NCI-H2107 (cell line): ENCODE results near the gene CELA2A.
"Not testable (repeated sequence)": the region's sequence is repeated elsewhere in the genome, so short reads cannot be mapped to it uniquely, and the experiment has no call there.

ENCODE experiments used
- DNase-seq: peaks from one replicate; lab custom pipeline; 2025; lab: John Stamatoyannopoulos, UW

Gene CELA2A

DNA sequence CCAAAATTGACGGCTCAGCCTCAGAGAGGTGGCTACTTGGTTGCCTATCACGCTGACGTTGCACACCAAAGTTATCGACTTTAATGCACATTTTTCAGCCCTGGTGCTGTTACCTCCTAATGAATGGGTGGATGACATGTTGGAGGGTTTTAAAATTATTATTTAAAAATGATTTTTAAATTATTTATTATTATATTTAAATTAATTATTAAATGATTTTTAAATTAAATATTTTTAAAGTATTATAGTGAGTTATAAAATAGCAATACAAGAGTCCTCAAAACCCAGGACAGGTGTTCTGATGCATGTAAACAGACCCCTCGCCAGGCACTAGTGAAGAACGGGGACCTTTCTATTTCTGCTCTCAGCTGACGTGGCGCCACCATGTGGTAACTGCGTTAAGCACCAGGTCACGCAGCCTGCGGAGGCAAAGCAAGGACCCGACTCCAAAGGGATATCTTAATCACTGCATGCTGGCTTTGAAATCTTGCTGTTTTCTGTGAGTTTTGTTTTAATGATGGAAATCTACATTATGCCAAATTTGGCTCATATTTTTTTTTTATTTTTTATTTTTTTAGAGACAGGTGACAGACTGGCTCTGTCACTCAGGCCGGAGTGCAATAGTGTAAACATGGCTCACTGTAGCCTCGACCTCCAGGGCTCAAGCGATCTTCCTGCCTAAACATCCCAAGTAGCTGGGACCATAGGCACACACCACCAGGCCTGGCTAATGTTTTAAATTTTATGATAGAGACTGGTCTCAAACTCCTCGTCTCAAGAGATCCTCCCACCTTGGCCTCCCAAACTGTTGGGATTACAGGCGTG lies 44.9 kb downstream of the CELA2A start:
- DNase-seq: peak; percentile 71

DNA sequence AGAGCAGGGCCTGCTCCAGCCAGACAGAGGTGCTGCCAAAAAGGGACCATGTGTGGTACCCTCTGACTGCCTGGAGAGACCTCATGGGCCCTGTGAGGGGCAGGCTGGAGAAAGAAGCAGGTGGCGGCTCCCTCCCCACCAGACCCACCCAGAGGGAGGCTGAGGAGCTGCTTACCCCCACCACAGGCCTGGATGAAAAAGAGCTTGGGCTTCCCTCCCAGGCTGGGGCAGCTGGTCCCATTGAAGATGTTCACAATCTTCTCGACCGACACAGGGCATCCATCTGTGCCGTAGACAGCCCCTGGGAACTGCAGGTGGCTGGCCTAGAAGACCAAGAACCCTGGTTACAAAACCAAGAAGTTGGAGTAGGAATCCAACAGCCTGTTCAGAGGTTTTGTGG lies 47.9 kb downstream of the CELA2A start:
- DNase-seq: no peak

DNA sequence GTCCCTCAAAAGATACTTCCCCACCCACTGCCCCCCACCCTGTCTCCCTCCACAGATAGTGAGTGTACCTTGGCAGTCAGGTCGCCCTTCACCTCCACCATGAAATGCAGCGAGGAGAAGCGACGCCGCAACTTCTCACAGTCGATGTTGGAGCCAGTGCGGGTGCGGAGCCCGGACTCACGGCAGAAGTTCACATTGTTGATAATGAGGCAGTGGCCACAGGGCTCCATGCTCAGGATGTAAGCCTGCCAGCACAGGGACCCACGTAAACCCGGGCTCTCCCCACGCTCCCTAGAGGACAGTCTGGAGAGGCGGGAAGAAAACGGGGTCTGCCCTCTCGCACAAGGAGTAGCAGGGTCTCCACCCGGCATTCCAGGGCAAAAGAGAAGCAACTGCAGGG lies 50.3 kb downstream of the CELA2A start:
- DNase-seq: no peak

DNA sequence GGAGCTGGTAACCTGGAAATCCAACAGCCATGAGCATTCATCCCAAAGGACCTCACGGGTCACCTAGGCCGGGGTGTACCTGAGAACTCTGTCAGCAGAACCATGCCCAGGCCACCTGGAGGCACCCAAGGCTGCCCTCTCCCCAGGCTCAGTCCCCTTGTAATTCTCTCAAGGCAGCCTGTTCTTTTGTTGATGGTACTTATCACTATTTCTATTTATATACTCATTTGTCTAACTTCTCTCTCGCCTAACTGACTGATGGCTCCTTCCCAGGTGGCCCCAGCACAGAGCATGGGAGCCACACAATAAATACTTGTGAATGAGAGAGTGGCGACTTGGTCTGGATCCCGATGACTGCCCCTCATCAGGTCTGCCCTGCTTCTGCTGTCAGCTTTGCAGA lies 50.7 kb downstream of the CELA2A start:
- no peak for DNase-seq

DNA sequence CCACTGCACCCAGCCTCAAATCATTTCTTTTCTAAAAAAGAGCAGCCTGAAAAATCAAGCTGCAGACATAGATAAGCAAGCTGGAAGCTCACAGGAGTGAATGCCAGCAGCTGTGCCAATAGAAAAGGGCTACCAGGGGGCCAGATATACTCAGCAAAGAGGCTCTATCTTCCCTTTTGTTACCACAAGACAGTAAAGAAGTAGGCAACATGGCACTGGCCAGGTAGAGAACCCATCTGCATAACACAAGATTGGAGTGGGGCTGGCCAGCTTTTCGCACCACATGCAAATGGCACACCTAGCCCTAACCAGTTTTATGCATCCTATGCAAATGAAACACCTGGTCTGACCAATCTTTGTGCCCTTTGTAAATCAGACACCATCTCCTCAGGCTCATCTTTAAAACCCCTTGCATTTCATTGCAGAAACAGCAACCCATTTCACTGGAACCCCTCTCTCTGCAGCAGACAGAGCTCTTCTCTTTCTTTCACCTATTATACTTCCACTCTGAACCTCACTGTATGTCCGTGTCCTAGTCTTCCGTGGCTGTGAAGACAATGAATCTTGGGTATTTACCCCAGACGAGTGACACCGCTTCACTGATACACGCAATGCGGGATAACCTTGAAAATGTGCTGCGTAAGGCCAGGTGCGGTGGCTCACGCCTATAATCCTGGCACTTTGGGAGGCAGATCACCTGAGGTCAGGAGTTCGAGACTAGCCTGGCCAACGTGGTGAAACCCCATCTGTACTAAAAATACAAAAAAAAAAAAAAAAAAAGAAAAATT lies 52.4 kb downstream of the CELA2A start:
- DNase-seq: no peak

DNA sequence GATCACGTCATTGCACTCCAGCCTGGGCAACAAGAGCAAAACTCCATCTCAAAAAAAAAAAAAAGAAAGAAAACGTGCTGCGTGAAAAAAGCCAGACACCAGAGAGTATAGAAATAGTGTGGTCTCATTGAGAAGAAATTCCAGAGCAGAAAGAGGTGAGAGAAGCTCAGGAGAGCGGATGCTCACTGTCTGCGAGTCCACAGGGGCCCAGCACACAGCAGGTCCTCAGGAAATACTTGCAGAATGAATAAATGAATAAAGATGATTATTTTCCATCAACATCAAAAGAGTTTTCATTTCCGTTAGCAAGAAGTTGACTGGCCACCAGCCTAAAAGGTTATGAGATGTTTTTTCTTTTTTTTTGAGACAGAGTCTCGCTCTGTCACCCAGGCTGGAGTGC lies 53.1 kb downstream of the CELA2A start:
- DNase-seq: no peak

DNA sequence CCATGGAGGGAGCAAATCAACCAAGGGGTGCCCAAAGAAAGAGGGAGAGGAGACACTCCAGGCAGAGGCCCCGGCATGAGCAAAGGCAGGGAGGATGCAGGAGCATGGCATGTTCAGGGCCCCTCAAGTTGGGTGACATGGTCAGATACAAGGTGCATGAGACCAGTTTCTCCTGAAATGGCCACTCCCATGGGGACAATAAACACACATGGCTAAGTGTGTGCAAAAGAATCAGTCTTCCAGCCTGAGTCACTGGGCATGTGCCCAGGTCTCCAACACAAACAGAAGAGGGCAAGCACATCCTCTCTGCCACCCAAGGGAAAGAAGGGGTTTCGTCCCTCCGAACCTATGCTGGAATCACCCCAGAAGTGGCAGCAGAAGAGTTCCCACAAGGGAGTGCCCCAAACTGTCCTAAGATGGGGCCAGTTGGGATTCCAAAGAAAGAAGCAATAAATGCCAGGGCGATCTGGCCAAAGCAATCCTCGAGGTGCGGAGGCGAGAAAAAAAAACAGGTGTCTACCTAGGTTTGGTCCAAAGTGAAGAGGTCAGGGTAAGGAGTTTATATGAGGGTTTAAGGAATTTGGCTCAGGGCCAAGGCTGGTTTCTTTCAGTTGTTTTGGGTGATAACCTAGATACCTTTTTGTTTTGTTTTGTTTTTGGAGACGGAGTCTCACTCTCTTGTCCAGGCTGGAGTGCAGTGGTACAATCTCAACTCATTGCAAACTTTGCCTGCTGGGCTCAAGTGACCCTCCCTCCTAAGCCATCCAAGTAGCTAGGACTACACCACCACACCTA lies 54.3 kb downstream of the CELA2A start:
- no peak for DNase-seq

DNA sequence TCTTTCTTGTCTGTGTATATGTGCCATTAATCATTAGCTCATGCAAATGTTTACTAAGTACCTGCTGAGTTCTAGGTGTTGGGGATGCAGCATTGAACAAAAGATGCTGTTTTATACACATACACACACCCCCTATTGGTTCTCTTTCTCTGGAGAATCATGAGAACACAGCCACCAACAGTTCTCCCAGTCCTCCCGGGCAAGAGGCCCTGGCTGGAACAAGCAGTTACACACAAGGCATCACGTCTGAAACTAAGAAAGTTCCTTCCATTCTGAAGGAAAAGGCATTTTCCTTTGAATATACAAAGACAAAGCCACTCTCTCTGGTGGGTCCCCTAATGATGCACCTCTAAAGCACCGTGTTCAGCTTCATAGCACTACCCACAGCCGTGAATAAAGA lies 56.7 kb downstream of the CELA2A start:
- no peak for DNase-seq

DNA sequence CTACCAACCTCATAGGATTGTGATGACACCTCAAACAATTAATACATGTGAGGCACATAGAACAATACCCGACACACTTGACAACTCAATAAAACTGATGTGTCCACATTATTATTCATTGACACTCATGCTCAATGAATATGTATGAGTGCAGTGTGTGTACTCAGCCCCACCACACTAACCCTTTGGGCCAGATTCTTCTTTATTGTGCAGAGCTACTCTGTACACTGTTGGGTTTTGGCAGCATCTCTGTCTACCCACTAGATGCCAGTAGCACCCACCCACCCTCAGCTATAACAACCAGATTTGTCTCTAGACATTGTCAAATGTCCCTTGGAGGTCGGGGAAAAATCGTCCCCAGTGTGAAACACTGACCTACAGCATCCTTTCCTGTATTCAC lies 57.4 kb downstream of the CELA2A start:
- no peak for DNase-seq

DNA sequence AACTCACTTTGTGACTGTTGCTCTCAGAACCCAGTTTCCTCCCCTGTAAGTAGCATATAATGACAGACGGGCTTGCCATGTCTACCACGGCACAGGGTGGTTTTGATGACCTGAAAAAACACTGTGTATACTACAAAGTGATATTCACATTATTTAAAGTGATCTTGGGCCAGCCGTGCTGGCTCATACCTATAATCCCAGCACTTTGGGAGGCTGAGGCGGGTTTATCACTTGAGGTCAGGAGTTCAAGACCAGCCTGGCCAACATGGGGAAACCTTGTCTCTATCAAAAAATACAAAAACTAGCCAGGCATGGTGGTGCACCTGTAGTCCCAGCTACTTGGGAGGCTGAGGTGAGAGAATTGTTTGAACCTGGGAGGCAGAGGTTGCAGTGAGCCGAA lies 58.0 kb downstream of the CELA2A start:
- not testable (repeated sequence) for DNase-seq

DNA sequence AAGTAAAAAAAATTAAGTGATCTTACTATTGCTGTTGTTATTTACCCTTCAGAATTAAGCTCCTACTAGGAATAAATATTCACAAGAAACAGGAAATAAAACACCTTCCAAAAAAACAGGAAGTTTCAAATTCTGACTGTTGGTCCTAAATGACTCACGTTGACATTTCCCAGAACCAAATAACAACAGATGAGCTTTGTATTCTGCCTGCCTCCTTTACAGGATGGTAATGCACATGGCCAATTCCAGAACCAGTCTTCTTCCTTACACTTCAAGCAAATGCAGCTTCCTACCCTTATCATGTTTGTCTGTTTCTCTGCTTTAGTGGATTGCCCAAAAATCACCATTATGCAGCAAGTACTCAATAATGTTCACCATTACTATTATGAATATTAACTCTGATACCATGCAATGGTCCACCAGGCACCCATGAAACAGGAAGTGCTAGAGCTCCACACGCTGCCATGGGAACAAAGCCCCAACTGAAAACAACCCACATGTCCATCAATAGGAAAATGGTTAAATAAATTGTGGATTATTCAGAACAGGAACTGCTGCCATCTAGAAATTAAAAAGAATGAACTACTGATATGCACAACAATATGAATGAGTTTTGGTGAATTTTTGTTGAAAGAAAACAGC lies 58.6 kb downstream of the CELA2A start:
- DNase-seq: no peak

DNA sequence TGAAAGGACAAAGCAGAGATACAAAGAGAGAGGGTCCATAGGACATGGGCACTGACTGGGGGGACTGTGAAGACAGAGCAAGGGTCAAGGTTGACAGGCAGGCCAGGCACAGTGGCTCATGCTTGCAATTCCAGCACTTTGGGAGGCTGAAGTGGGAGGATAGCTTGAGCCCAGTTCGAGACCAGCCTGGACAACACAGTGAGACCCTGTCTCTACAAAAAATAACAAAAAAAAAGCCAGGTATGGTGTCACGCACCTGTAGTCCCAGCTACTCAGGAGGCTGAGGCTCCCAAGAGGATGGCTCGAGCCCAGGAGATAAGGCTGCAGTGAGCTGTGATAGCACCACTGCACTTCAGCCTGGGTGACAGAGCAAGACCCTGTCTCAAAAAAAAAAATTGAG lies 63.1 kb downstream of the CELA2A start:
- no peak for DNase-seq

DNA sequence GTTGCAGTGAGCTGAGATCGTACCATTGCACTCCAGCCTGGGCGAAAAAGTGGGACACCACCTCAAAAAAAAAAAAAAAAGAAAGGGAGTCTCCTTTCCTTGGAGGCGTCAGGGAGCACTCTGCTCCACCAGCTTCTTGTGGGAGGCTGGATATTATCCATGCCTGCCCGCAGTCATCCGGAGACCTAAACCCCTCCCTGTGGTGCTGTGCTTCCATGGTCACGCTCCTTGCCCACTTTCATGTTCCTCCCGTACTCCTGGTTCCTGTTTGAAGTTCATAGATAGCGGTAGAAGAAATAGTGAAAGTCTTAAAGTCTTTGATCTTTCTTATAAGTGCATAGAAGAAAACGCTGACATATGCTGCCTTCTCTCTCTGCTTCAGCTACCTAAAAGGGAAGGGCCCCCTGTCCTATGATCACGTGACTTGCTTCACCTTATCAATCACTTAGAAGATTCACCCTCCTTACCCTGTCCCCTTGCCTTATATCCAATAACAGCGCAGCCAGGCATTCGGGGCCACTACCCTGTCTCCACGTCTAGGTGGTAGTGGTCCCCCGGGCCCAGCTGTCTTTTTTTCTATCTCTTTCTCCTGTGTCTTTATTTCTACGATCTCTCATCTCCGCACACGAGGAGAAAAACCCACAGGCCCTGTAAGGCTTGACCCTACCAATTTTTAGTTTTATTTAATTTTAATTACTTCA lies 64.8 kb downstream of the CELA2A start:
- DNase-seq: not testable (repeated sequence)
